ENCODE data around the gene FBXL20. TPM values are rescaled to one million over a fixed set of nuclear protein-coding genes. Genes with fewer than 3 reads are reported as not detected.
"Not testable (repeated sequence)": the region's sequence is repeated elsewhere in the genome, so short reads cannot be mapped to it uniquely, and the experiment has no call there.

Gene FBXL20
- total and polyA plus RNA-seq, 2 donors (not counting 3 experiments of a cell fraction or from before 2014, with no cell fraction given) = 4.6 to 18.0 TPM

DNA sequence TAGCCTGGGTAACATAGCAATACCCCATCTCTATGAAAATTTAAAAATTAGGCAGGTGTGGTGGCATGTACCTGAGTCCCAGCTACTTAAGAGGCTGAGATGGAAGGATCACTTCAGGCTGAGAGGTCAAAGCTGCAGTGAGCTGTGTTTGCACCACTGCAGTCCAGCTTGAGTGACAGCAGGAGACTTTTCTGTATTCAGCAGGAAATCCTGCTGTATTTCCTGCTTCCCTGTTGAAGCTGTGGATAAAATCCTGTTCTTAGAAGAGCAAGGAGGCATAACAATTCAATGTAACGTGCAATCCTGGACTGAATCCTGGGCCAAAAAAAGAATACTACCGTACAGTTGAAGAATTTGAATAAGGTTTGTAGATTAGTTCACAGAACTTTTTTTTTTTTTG lies 62.2 kb downstream of the FBXL20 start:
- ChIA-PET CTCF (interaction anchor here (1.5 kb wide), 1 partner anchor 13 kb away, joined by 7 read pairs; no protein-coding TSS in a partner anchor), POLR2A (interaction anchor here (0.9 kb wide), 1 partner anchor 13 kb away, joined by 4 read pairs; no protein-coding TSS in a partner anchor)
- dilution Hi-C loops (cut with MboI; ENCODE audit: extremely low pct_ligation_motif_present, low sequenced_read_pairs) = no loop called here
- intact Hi-C loops (cut with micrococcal nuclease) = no loop called here
- Histone ChIP-seq H3K36me3 (ENCODE audit: control insufficient read depth in 2 of 2, extremely low read depth in 1 of 2, insufficient read depth in 2 of 2, low read length in 2 of 2) (no peaks in the 10 kb centered on the region), H3K4me3 (replicated peaks in 1 of 3; ENCODE audit: insufficient read depth in 1 of 3, low read depth in 1 of 3, low read length in 3 of 3) (no peak overlapping the region), H3K9me1 (replicated peaks; ENCODE audit: control insufficient read depth, extremely low read depth, insufficient read depth, low read length) (no peaks in the 10 kb centered on the region), H3K27me3 (ENCODE audit: control insufficient read depth in 2 of 2, insufficient read depth in 2 of 2, low read length in 2 of 2) (no peaks in the 10 kb centered on the region), H4K20me1 (replicated peaks; ENCODE audit: control insufficient read depth, extremely low read depth, insufficient read depth, low read length) (no peaks in the 10 kb centered on the region), H3K9ac (replicated peaks; ENCODE audit: extremely low read depth, insufficient read depth, low read length) (no peak overlapping the region), H2AFZ (ENCODE audit: low read depth, low read length) (no peak overlapping the region), H3K27ac (ENCODE audit: insufficient read depth, low read depth, low read length) (no peak overlapping the region), H3K4me2 (ENCODE audit: insufficient read depth, low read length) (no peak overlapping the region), H3K9me3 (replicated peaks; ENCODE audit: control insufficient read depth, insufficient read depth, low read length) (no peaks in the 10 kb centered on the region), H3K79me2 (ENCODE audit: control insufficient read depth, insufficient read depth, low read length) (no peaks in the 10 kb centered on the region), H3K4me1 (ENCODE audit: control insufficient read depth, extremely low read depth, insufficient read depth, low read length) (peaks cover 4% of the 10 kb centered on the region)
- DNase-seq (ENCODE audit: low read depth, low spot score) = peak; percentile 67
- TF ChIP-seq EZH2 (IDR thresholded peaks at IDR 0.05; ENCODE audit: borderline replicate concordance, low read depth, low read length, severe bottlenecking) (no peak), POLR2AphosphoS5 (IDR thresholded peaks at IDR 0.05; ENCODE audit: insufficient read depth, low read depth, low read length) (no peak), MYC (IDR thresholded peaks at IDR 0.05; ENCODE audit: low read depth, low read length) (no peak), POLR2A (IDR thresholded peaks at IDR 0.05; ENCODE audit: low read depth, low read length) (no peak), GATA2 (IDR thresholded peaks at IDR 0.05; ENCODE audit: insufficient read depth, insufficient read length, low read depth, low read length) (no peak), JUN (IDR thresholded peaks at IDR 0.05; ENCODE audit: borderline replicate concordance, insufficient read depth, insufficient read length, low read depth) (no peak), CTCF (IDR thresholded peaks at IDR 0.05; ENCODE audit: extremely low read depth in 1 of 2, insufficient read depth in 1 of 2, low read depth in 1 of 2, low read length in 2 of 2) (no peak), FOS (IDR thresholded peaks at IDR 0.05; ENCODE audit: borderline replicate concordance, insufficient read depth, low read length) (no peak)
- TF ChIP-seq, protein P1, sequence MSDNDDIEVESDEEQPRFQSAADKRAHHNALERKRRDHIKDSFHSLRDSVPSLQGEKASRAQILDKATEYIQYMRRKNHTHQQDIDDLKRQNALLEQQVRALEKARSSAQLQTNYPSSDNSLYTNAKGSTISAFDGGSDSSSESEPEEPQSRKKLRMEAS (IDR thresholded peaks at IDR 0.05; ENCODE audit: insufficient read depth, insufficient read length) = no peak
- peak; percentile 90 for FAIRE-seq
- BruUV-seq (replicated peaks) = no TSS peak

GRCh38 chr17:39337649-39338048 lies 63.8 kb downstream of the FBXL20 start:
- H3K9me1 ChIP-seq (replicated peaks; ENCODE audit: control insufficient read depth, extremely low read depth, insufficient read depth, low read length); H4K20me1 ChIP-seq (replicated peaks; ENCODE audit: control insufficient read depth, extremely low read depth, insufficient read depth, low read length); CTCF ChIA-PET; H3K79me2 ChIP-seq (ENCODE audit: control insufficient read depth, insufficient read depth, low read length); H2AFZ ChIP-seq (ENCODE audit: low read depth, low read length); H3K4me2 ChIP-seq (ENCODE audit: insufficient read depth, low read length); BruUV-seq (replicated peaks); H3K9me3 ChIP-seq (replicated peaks; ENCODE audit: control insufficient read depth, insufficient read depth, low read length); FAIRE-seq; H3K36me3 ChIP-seq (ENCODE audit: control insufficient read depth in 2 of 2, extremely low read depth in 1 of 2, insufficient read depth in 2 of 2, low read length in 2 of 2); H3K27me3 ChIP-seq (ENCODE audit: control insufficient read depth in 2 of 2, insufficient read depth in 2 of 2, low read length in 2 of 2); H3K4me3 ChIP-seq (replicated peaks in 1 of 3; ENCODE audit: insufficient read depth in 1 of 3, low read depth in 1 of 3, low read length in 3 of 3); POLR2A ChIA-PET; H3K9ac ChIP-seq (replicated peaks; ENCODE audit: extremely low read depth, insufficient read depth, low read length); H3K4me1 ChIP-seq (ENCODE audit: control insufficient read depth, extremely low read depth, insufficient read depth, low read length); DNase-seq (ENCODE audit: low read depth, low spot score); H3K27ac ChIP-seq (ENCODE audit: insufficient read depth, low read depth, low read length); intact Hi-C loops (cut with micrococcal nuclease); dilution Hi-C loops (cut with MboI; ENCODE audit: extremely low pct_ligation_motif_present, low sequenced_read_pairs): not testable (repeated sequence)

Measured in endothelial cell of umbilical vein (primary cell).